Left colon (tissue), 2 donors: ENCODE measurements around the gene IL18R1. TPM values are rescaled to one million over a fixed set of nuclear protein-coding genes. Genes with fewer than 3 reads are reported as not detected.
A peak's percentile ranks its signal among the peaks of the same experiment; 100 is the strongest.

ENCODE experiments used
- ATAC-seq: fragments of 200-7000 bp; cut with Tn5 transposase; one replicate; pipeline ENCODE4 v1.9.1; 2020; ENCODE audit warnings: mild to moderate bottlenecking, moderate library complexity
- DNase-seq, 2 donors: peaks; one replicate each; pipeline ENCODE4 v3.0.0-alpha.2; 2020
- intact Hi-C, 2 donors: fragments of 100-400 bp; cut with DNase I in 1 of 2; cut with micrococcal nuclease in 1 of 2; formaldehyde crosslinking; loops; one replicate each; pipeline versions ENCODE4 v1.11.2 to v1.14.0; 2022; cut with DNase I, micrococcal nuclease
- total RNA-seq, 2 donors: library from RNA; stranded (reverse); fragmentation: NEBNext Ultra II Directional; extraction: Animal tissue kit (Norgen Biotek cat#: 25700); gene quantifications; one replicate each; pipeline ENCODE4 v1.2.1, GENCODE V29; 2021
- donor health status: DM: no; HTN: no; CAD: no.
- donor health status: DM: yes; HTN: yes; CAD: no.

IL18R1 gene
- total RNA-seq, 2 donors from 2014 or later = 3.0 to 3.2 TPM

GRCh38 chr2:102421890-102422759, 66.5 kb downstream of the IL18R1 start:
- DNase-seq (no peak), ATAC-seq (no peak)
- intact Hi-C loops = no loop called here

- DNase-seq (no peak), ATAC-seq (no peak)
- intact Hi-C loops = no loop called here
These were observed 67.3 kb downstream of the IL18R1 start, which contains the start of gene IL18RAP for GRCh38 chr2:102422910-102423309. IL18RAP (plus strand) TSS chr2:102423160; CDS start chr2:102423278, 118 bp downstream.

- intact Hi-C loops = no loop called here
- no peak for ATAC-seq
- DNase-seq = no peak
These were observed 67.8 kb downstream of the IL18R1 start for GRCh38 chr2:102423368-102423767.

DNA sequence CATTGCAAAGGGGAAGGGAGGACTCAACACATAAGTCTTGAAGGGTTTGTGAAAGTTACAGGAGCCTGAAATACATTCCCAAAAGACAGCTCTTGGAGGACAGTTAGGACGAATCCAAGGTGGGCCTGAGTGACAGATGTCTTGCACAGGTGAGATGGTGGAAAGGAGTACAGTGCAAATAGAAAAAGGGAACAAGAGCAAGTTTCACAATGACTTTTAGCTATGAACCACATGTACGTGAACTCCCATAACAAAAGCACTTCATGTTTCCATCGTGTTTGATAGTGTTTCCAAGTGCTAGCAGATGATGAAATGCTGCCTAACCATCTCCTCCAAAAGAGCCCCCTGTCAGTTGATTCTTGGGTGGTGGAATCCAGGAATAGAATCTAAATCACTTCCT, 69.2 kb downstream of the IL18R1 start:
- no peak for ATAC-seq
- intact Hi-C loops = no loop called here
- no peak for DNase-seq

DNA sequence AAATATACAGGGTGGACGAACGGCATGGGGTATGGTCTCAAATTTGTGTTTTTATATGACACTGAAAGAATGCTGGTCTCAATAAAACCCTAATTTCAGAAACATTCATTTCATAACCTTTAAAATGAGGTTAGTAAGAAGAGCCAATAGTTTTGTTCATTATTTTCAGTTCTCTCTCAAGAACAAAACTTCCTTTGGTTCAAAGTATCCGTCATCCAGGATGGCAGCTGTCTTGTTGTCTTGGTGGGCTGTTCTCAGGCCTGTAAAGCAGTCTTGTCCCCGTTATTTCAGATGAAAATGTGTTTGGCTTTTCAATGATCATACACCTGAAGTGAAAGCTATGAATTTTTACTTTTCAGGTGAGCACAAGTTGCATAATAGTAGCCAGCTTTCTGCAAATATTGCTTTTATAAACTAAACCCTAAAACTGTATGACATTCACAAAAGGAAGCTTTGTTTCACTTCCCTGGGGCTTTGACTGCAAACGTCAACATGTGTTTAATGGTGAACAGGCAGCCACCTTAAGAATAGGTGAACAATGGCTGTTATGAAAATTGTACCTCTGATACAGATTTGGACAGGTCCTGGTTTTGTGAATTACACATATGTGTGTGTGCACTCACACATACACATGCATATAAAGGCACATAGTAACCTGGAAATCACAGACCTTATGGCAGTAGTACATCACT, 70.0 kb downstream of the IL18R1 start:
- no peak for DNase-seq
- intact Hi-C loops = no loop called here
- ATAC-seq = no peak

DNA sequence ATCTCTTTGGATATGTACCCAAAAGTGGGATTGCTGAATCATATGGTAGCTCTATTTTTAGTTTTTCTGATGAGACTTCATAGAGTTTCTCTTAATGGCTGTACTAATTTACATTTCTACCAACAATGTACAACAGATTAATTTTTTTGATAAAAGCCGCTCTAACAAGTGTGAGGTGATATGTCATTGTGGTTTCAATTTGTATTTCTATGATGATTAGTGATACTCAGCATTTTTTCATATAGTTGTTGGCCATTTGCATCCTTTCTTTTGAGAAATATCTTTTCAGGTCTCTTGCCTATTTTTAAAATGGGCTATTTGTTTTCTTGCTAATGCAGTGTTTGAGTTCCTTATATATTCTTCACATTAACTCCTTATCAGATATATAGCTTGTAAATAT, 71.7 kb downstream of the IL18R1 start:
- DNase-seq = no peak
- intact Hi-C loops = no loop called here
- ATAC-seq = no peak

DNA sequence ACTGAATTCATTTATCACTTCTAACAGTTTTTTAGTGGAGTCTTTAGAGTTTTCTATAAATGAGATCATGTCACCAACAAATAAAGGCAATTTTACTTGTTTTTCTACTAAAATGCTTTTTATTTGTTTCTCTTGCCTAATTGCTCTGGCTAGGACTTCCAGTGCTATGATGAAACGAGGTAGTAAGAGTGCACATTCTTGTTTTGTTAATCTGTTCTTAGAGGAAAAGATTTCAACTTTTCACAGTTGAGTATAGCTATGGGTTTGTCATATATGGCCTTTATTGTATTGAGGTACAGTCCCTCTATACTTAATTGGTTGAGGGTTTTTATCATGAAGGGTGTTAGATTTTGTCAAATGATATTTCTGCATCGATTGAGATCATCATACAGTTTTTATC, 73.0 kb downstream of the IL18R1 start:
- DNase-seq (no peak), ATAC-seq (no peak)
- intact Hi-C loops = no loop called here

DNA sequence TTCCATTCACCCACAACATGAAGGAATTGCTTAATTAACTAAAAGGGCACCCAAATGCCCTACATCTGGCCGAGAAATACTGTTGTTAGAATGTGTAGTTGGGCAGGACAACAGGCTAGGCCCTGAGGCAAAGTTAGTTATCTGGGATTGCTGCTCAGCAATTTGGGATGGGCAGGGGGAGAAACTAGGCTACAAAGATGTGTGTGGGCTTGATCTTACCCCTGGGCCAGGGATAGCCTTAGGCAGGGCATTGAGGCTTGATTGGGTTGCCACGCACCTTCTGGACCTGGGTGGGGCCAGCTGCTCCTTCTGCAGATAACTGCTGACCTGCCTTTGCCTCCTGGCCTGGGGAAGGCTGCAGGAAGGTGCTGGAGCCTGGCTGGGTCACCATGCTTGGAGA, 76.8 kb downstream of the IL18R1 start:
- intact Hi-C loops = no loop called here
- no peak for ATAC-seq
- DNase-seq = no peak

DNA sequence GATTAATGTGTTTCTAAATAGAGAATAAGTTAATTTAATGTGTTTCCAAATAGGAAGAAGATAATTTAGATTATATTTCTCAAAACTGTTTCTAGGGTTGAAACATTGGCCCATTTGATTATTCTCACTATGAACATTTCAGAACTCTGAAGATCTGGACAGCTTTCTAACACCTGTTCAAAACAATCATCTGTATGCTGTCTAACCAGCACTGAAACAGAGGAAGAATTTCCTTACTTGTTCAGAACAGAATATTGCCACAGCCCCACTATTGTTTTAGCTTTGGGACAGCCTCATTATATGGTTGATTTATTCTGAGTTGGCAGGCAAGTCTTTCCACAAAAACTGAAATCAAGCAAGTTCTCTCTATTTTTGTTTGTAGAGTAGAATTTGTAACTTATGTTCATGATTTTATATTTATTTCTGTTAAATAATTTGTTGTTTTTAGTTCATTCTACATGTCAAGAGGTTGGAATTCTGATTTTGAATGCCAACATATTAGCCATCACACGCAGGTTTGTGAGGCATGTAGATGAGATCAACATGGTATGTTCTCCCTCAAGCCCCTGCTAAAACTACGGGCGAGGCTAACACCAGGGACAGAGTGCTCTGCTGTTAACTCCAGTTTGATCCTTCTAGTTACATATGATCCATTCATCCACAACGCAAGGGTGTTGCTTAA, 78.5 kb downstream of the IL18R1 start:
- DNase-seq (no peak), ATAC-seq (no peak)
- intact Hi-C loops = no loop called here

GRCh38 chr2:102434655-102435381, 79.2 kb downstream of the IL18R1 start:
- ATAC-seq = no peak
- intact Hi-C loops = no loop called here
- no peak for DNase-seq

- ATAC-seq (no peak), DNase-seq (no peak)
- intact Hi-C loops = no loop called here
These were observed 80.1 kb downstream of the IL18R1 start for GRCh38 chr2:102435741-102436140.

DNA sequence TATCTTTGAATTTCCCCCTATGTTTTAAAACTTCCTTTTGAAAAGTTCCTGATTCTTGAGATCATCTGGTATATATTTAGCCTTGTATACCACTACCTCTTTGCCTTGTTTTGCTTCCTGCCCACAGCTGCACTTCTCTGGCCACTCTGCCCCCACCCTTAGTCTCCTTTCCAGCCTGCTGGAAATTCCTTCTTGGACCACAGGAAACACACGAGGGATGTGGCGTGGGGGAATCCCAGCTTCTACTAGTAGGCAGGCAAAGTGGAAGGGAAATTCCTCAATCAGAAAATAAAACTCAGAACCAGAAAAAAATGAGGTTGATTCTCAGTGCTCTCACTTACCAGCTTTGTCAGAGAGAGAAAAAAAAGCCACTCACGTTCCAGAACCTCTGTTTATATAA, 80.7 kb downstream of the IL18R1 start:
- no peak for DNase-seq
- intact Hi-C loops = no loop called here
- ATAC-seq = no peak

DNA sequence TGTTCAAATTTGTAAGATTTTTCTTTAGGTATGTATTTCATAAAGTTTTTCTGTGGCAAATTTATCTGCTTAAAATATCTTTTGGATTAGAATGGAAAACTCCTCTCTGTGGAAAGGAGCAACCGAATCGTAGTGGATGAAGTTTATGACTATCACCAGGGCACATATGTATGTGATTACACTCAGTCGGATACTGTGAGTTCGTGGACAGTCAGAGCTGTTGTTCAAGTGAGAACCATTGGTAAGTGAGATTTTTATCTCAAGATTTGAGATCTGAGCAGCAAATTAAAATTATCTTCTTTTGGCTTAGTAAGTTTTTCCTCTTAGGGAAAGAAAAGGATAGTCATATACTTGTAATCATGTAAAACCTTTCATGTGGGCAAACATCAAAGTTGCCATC, 81.5 kb downstream of the IL18R1 start:
- intact Hi-C loops = no loop called here
- DNase-seq (no peak), ATAC-seq (no peak)

- ATAC-seq (no peak), DNase-seq (no peak)
- intact Hi-C loops = no loop called here
These were observed 82.5 kb downstream of the IL18R1 start for GRCh38 chr2:102438111-102438510.

DNA sequence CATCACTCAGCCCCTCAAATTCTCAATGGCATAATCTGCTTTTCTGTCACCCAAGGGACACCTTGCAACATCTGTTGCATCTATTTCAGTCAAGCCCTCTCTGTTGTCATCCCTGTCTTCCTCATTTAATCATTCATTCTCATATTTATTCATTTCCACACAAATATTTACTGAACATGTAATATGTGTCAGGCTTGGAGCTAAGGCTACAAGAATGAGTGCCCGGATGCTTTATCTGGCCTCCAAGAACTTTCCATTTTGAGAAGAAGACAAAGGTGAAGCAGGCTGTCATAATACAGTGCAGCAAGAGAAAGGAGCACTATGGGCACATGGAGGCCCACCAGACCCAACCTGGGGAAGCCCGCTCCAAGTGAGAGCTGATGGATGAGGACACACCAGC, 83.0 kb downstream of the IL18R1 start:
- intact Hi-C loops = no loop called here
- DNase-seq = no peak
- ATAC-seq = no peak

- DNase-seq (no peak), ATAC-seq (no peak)
- intact Hi-C loops = no loop called here
These were observed 83.6 kb downstream of the IL18R1 start for GRCh38 chr2:102439065-102439695.

DNA sequence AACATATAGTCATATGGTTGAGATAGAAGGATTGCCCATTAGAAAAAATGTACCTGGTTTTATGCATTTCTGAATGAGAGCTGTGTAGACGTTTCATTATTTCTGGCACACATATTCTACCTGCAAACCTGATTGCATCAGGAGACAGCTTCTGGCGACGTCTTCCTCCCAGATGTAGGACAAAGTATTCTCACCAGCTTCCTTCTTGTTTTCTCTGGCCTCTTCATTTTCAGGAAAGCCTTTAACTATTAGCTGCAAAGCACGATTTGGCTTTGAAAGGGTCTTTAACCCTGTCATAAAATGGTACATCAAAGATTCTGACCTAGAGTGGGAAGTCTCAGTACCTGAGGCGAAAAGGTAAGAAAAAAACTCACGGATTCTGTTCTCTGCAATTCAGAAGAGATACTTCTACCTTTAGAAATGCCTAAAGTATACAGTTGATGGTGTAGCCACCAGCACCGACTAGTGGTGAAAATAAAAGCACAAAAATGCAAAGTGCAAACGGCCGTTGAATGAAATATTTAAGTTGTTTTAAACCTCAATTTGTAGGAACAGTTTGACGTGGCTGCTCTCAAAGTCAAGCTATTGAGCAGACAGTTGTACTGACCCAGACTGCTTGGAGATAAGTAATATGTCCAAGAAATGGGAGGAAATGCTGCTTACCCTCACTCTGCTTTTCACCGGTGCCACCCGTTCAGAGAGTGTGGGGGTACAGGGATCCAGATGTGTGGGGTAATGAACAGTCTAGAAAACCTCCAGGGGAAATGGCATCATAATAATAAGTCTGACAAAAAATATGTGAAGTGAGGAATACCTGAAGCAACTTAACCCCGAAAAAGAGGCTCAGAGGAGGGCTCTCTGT, 87.6 kb downstream of the IL18R1 start:
- DNase-seq (peak in 1 of 2 donors; percentile 13), ATAC-seq (peak; percentile 73)
- intact Hi-C loops = loop anchor here in 1 of 2 donors (10.0 kb wide), 1 partner anchor 428 kb away; no protein-coding TSS in a partner anchor

DNA sequence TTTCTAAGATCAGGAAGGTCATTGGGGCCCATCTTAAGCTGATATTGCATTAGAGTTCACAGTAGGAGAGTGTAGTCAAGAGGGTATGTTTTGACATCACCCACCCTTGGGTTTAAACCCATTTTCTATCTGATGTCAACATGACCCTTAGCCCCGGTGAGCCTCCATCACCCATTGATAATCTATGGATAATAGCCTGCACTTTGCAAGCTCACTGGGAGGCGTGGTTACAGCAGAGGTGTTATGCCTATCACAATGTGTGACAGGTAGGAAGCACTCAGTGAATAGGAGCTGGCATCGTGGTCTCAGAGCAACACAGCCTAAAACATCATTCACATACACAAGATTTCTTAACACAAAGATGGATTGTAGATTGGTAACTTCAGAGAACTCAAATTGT, 88.6 kb downstream of the IL18R1 start:
- no peak for ATAC-seq
- no peak for DNase-seq
- intact Hi-C loops = loop anchor here in 1 of 2 donors (10.0 kb wide), 1 partner anchor 429 kb away; no protein-coding TSS in a partner anchor
